ENCODE data around the gene MBD1. TPM values are rescaled to one million over a fixed set of nuclear protein-coding genes. Genes with fewer than 3 reads are reported as not detected.

MBD1 gene, protein sequence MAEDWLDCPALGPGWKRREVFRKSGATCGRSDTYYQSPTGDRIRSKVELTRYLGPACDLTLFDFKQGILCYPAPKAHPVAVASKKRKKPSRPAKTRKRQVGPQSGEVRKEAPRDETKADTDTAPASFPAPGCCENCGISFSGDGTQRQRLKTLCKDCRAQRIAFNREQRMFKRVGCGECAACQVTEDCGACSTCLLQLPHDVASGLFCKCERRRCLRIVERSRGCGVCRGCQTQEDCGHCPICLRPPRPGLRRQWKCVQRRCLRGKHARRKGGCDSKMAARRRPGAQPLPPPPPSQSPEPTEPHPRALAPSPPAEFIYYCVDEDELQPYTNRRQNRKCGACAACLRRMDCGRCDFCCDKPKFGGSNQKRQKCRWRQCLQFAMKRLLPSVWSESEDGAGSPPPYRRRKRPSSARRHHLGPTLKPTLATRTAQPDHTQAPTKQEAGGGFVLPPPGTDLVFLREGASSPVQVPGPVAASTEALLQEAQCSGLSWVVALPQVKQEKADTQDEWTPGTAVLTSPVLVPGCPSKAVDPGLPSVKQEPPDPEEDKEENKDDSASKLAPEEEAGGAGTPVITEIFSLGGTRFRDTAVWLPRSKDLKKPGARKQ
- 10 to 100 TPM; 58.9 to 93.6 (median 75.5) TPM for total RNA-seq
- polyA plus RNA-seq = 10 to 100 TPM; 25.9 to 45.8 (median 33.0) TPM

DNA sequence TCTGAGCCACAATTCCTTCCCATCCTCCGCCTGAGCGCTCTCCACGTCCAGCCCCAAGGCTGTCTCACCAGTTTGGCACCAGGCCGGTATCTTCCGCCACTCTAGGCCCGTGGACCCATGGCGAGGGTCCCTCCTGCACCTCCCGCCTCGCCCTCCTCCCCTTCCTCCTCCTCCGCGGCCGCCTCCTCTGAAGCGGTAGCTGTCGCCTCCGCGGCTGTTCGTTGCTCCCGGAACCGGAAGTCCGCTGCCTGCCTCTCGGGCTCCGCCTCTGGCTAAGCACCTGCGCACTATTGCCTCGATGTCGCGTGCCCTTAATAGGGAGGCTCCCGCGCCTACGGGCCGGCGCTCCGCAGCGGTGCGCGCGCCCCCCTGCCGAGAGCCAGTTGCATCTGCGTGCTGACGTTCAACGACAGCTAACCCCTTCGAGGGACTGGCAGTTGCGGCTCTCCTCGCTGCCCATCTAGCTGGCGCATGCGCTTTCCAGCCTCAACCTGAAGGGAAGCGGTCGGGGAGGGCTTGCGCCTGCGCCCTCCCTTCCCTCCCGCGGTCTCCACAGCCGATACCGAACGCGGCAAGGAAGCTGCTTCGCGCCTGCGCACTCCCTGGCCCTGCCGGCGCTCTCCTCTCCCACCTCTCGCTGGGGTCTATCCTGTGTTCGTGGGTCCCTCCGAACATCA, at the start of gene MBD1:
Gene MBD1, minus strand, starts transcription at position 229 of the 677 bp plus-strand sequence. CDS start 1,531 bp downstream, outside the sequence.
- H3K4me1 ChIP-seq = peaks cover 0 to 34% (median 29%) of the 10 kb centered on the region in 4 donors
- H3K4me3 ChIP-seq = peak within 1 kb of the TSS; percentile 74 to 99 (median 92)
- no peaks in the 10 kb centered on the region for H3K9me3 ChIP-seq
- TF ChIP-seq, protein P1, sequence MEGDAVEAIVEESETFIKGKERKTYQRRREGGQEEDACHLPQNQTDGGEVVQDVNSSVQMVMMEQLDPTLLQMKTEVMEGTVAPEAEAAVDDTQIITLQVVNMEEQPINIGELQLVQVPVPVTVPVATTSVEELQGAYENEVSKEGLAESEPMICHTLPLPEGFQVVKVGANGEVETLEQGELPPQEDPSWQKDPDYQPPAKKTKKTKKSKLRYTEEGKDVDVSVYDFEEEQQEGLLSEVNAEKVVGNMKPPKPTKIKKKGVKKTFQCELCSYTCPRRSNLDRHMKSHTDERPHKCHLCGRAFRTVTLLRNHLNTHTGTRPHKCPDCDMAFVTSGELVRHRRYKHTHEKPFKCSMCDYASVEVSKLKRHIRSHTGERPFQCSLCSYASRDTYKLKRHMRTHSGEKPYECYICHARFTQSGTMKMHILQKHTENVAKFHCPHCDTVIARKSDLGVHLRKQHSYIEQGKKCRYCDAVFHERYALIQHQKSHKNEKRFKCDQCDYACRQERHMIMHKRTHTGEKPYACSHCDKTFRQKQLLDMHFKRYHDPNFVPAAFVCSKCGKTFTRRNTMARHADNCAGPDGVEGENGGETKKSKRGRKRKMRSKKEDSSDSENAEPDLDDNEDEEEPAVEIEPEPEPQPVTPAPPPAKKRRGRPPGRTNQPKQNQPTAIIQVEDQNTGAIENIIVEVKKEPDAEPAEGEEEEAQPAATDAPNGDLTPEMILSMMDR (IDR thresholded peaks at IDR 0.05) = peak in 2 of 4 experiments; percentile 12 to 20
- TF ChIP-seq POLR2AphosphoS5 (IDR thresholded peaks at IDR 0.05) (peak; percentile 97 to 98 (median 98)), POLR2A (IDR thresholded peaks at IDR 0.05) (peak; percentile 91), EP300 (IDR thresholded peaks at IDR 0.05) (no peak)
- peak; percentile 99 for DNase-seq
- WGBS, 2 donors = 0% methylated on average over 63 of the region's 63 CpGs
- H3K27ac ChIP-seq = peak within 1 kb of the TSS; percentile 93 to 96 (median 94)
- intact Hi-C loops (cut with DNase I) = loop anchor here (2.0 to 10.0 kb wide), 7 partner anchors 15 to 1737 kb away; partner anchors contain the start of genes CFAP53, MEX3C, RPL17 and SKA1
- H3K27me3 ChIP-seq = no peaks in the 10 kb centered on the region
- H3K36me3 ChIP-seq = peaks cover 7 to 66% (median 16%) of the 10 kb centered on the region in 4 donors

DNA sequence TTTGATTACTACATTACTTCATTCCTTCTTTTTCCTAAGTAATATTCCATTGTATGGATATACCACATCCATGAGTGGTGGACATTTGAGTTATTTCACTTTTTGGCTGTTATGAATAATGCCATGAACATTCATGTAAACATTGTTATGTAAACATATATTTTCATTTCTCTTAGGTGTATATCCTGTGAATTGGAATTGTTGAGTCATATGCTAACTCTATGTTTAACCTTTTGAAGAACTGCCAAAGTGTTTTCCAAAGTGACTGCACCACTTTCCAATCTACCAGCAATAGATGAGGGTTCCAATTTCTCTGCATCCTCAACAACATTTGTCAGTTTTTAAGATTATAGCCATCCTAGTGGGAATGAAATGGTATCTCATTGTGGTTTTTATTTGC, 48.9 kb upstream of the MBD1 start:
- H3K27ac ChIP-seq = no peak overlapping the region
- no peaks in the 10 kb centered on the region for H3K36me3 ChIP-seq
- H3K9me3 ChIP-seq = no peaks in the 10 kb centered on the region
- no peak for DNase-seq
- H3K4me3 ChIP-seq = no peak overlapping the region
- intact Hi-C loops (cut with DNase I) = no loop called here
- H3K27me3 ChIP-seq = no peaks in the 10 kb centered on the region
- no peaks in the 10 kb centered on the region for H3K4me1 ChIP-seq
- TF ChIP-seq POLR2AphosphoS5 (IDR thresholded peaks at IDR 0.05) = no peak
- no peak for TF ChIP-seq EP300 (IDR thresholded peaks at IDR 0.05)
- TF ChIP-seq POLR2A (IDR thresholded peaks at IDR 0.05) = no peak
- TF ChIP-seq, protein P1 (IDR thresholded peaks at IDR 0.05) = no peak

DNA sequence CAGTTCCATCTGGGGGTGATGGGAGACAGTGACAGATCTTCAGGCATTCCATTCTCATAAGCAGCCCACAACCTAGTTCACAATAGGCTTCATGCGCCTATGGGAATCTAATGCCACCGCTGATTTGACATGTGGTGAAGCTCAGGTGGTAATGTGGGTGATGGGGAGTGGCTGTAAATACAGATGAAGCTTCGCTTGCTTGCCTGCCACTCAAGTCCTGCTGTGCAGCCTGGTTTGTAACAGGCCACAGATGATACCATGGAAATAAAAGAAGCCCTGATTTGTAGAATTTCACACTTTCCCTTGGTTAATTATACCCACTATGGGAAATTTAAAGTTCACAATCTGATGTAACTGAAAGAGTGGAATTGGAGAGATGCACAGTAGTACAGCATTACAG, 46.7 kb upstream of the MBD1 start:
- intact Hi-C loops (cut with DNase I) = no loop called here

DNA sequence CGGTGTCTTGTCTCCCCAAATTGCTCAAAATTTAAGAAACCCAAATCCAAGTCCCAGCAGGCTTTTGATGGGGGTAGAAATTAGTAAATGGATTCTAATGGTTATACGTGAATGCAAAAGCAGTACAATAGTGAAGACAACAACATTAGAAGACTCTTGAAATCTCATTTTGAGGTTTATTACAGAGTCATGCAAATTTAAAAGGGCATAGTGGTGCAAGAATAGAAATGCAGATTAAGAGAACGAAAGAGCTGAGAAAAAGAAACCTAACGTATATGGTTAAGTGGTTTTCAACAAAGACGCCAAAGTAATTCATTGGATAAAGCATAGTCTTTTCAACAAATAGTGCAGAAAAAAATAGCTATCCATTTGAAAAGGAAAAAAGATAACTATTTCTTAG, 39.4 kb upstream of the MBD1 start:
- Histone ChIP-seq H3K36me3 (no peaks in the 10 kb centered on the region), H3K9me3 (no peaks in the 10 kb centered on the region), H3K4me3 (no peak overlapping the region), H3K4me1 (no peaks in the 10 kb centered on the region), H3K27me3 (peaks cover 0 to 4% (median 0%) of the 10 kb centered on the region in 3 donors), H3K27ac (no peak overlapping the region)
- no peak for TF ChIP-seq POLR2A (IDR thresholded peaks at IDR 0.05)
- TF ChIP-seq POLR2AphosphoS5 (IDR thresholded peaks at IDR 0.05) = no peak
- no peak for TF ChIP-seq EP300 (IDR thresholded peaks at IDR 0.05)
- TF ChIP-seq, protein P1 (IDR thresholded peaks at IDR 0.05) = no peak
- WGBS, 2 donors = 54 to 84% methylated on average over 5 of the region's 5 CpGs
- intact Hi-C loops (cut with DNase I) = no loop called here
- no peak for DNase-seq

More for the DNA sequence above, 46.7 kb upstream of the MBD1 start:
- Histone ChIP-seq H3K27ac (no peak overlapping the region), H3K4me1 (no peaks in the 10 kb centered on the region), H3K36me3 (no peaks in the 10 kb centered on the region), H3K4me3 (no peak overlapping the region), H3K9me3 (no peaks in the 10 kb centered on the region), H3K27me3 (no peaks in the 10 kb centered on the region)
- no peak for DNase-seq
- TF ChIP-seq EP300 (IDR thresholded peaks at IDR 0.05) (no peak), POLR2A (IDR thresholded peaks at IDR 0.05) (no peak), POLR2AphosphoS5 (IDR thresholded peaks at IDR 0.05) (no peak)
- TF ChIP-seq, protein P1 (IDR thresholded peaks at IDR 0.05) = no peak
- 81 to 92% methylated on average over 3 of the region's 3 CpGs for WGBS, 2 donors
